ENCODE measurements around the gene MID1. TPM values are rescaled to one million over a fixed set of nuclear protein-coding genes. Genes with fewer than 3 reads are reported as not detected.

MID1 gene
- total and polyA plus RNA-seq, 9 of the 15 experiments (the other 6 are each of a cell fraction or from before 2014, with no cell fraction given), result 0.07 to 0.54 (median 0.33) TPM

DNA sequence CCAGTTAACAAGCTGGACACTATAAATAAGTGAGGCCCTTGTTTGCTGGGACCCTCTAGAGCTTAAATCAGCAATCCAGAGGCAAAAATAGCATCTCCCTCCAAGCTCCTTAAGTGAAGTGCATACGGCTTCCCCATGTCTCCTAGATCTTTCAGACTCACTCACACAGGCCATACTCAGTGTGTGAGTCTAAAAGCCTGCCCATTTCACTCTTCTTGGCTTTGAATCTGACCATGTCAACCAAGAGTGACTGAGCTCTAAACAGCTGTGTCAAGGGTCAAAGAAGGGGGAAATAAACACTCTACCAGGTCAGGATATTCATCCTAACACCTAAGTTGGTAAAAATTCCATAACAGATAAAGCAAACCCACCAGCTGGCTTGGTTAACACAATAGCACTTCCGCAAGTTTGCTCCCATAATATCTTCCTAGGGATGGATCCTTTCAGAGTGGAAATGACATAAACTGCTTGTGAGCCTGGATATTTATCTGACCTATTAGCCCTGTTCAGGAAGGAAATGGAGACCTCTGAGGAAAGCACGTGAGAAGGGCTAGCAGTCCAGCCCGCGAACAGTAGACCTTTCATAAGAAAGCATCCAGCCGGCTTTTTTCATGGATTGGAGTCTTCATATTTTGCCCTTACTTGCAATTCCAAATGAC, 65.6 kb downstream of the MID1 start (continued):
- TF ChIP-seq, protein P1, sequence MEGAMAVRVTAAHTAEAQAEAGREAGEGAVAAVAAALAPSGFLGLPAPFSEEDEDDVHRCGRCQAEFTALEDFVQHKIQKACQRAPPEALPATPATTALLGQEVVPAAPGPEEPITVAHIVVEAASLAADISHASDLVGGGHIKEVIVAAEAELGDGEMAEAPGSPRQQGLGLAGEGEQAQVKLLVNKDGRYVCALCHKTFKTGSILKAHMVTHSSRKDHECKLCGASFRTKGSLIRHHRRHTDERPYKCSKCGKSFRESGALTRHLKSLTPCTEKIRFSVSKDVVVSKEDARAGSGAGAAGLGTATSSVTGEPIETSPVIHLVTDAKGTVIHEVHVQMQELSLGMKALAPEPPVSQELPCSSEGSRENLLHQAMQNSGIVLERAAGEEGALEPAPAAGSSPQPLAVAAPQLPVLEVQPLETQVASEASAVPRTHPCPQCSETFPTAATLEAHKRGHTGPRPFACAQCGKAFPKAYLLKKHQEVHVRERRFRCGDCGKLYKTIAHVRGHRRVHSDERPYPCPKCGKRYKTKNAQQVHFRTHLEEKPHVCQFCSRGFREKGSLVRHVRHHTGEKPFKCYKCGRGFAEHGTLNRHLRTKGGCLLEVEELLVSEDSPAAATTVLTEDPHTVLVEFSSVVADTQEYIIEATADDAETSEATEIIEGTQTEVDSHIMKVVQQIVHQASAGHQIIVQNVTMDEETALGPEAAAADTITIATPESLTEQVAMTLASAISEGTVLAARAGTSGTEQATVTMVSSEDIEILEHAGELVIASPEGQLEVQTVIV (CRISPR knock-in tag; IDR thresholded peaks at IDR 0.05; ENCODE audit: borderline replicate concordance), result no peak
- no peak for TF ChIP-seq KLF10 (CRISPR knock-in tag; IDR thresholded peaks at IDR 0.05)
- TF ChIP-seq, protein P2, sequence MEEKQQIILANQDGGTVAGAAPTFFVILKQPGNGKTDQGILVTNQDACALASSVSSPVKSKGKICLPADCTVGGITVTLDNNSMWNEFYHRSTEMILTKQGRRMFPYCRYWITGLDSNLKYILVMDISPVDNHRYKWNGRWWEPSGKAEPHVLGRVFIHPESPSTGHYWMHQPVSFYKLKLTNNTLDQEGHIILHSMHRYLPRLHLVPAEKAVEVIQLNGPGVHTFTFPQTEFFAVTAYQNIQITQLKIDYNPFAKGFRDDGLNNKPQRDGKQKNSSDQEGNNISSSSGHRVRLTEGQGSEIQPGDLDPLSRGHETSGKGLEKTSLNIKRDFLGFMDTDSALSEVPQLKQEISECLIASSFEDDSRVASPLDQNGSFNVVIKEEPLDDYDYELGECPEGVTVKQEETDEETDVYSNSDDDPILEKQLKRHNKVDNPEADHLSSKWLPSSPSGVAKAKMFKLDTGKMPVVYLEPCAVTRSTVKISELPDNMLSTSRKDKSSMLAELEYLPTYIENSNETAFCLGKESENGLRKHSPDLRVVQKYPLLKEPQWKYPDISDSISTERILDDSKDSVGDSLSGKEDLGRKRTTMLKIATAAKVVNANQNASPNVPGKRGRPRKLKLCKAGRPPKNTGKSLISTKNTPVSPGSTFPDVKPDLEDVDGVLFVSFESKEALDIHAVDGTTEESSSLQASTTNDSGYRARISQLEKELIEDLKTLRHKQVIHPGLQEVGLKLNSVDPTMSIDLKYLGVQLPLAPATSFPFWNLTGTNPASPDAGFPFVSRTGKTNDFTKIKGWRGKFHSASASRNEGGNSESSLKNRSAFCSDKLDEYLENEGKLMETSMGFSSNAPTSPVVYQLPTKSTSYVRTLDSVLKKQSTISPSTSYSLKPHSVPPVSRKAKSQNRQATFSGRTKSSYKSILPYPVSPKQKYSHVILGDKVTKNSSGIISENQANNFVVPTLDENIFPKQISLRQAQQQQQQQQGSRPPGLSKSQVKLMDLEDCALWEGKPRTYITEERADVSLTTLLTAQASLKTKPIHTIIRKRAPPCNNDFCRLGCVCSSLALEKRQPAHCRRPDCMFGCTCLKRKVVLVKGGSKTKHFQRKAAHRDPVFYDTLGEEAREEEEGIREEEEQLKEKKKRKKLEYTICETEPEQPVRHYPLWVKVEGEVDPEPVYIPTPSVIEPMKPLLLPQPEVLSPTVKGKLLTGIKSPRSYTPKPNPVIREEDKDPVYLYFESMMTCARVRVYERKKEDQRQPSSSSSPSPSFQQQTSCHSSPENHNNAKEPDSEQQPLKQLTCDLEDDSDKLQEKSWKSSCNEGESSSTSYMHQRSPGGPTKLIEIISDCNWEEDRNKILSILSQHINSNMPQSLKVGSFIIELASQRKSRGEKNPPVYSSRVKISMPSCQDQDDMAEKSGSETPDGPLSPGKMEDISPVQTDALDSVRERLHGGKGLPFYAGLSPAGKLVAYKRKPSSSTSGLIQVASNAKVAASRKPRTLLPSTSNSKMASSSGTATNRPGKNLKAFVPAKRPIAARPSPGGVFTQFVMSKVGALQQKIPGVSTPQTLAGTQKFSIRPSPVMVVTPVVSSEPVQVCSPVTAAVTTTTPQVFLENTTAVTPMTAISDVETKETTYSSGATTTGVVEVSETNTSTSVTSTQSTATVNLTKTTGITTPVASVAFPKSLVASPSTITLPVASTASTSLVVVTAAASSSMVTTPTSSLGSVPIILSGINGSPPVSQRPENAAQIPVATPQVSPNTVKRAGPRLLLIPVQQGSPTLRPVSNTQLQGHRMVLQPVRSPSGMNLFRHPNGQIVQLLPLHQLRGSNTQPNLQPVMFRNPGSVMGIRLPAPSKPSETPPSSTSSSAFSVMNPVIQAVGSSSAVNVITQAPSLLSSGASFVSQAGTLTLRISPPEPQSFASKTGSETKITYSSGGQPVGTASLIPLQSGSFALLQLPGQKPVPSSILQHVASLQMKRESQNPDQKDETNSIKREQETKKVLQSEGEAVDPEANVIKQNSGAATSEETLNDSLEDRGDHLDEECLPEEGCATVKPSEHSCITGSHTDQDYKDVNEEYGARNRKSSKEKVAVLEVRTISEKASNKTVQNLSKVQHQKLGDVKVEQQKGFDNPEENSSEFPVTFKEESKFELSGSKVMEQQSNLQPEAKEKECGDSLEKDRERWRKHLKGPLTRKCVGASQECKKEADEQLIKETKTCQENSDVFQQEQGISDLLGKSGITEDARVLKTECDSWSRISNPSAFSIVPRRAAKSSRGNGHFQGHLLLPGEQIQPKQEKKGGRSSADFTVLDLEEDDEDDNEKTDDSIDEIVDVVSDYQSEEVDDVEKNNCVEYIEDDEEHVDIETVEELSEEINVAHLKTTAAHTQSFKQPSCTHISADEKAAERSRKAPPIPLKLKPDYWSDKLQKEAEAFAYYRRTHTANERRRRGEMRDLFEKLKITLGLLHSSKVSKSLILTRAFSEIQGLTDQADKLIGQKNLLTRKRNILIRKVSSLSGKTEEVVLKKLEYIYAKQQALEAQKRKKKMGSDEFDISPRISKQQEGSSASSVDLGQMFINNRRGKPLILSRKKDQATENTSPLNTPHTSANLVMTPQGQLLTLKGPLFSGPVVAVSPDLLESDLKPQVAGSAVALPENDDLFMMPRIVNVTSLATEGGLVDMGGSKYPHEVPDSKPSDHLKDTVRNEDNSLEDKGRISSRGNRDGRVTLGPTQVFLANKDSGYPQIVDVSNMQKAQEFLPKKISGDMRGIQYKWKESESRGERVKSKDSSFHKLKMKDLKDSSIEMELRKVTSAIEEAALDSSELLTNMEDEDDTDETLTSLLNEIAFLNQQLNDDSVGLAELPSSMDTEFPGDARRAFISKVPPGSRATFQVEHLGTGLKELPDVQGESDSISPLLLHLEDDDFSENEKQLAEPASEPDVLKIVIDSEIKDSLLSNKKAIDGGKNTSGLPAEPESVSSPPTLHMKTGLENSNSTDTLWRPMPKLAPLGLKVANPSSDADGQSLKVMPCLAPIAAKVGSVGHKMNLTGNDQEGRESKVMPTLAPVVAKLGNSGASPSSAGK (IDR thresholded peaks at IDR 0.05), result no peak
- TF ChIP-seq TBL1XR1 (IDR thresholded peaks at IDR 0.05; ENCODE audit: low read length in 2 of 2), result no peak
- TF ChIP-seq ZC3H8 (IDR thresholded peaks at IDR 0.05), result no peak
